Activated T-helper 1 cell treated with anti-CD3 and anti-CD28 coated beads, Interleukin-12 subunit alpha, Interleukin-12 subunit beta, Interleukin-2, Interleukin-4 antibody, amounts not matched to agents 30 ng/mL and 10 ng/mL and 1 ng/mL, durations not matched to agents 14 hours and 24 hours and 36 hours (primary cell): ENCODE measurements around the gene WWTR1. TPM values are rescaled to one million over a fixed set of nuclear protein-coding genes. Genes with fewer than 3 reads are reported as not detected.

Source experiments
- DNase-seq: peaks from one replicate; pipeline ENCODE4 v3.0.0; 2021; ENCODE audit warnings: low spot score
- H3K27ac Mint-ChIP-seq: one replicate; pipeline ENCODE4 v1.8.0; 2021; ENCODE audit warnings: mild to moderate bottlenecking, mixed read lengths
- H3K27me3 Mint-ChIP-seq: one replicate; pipeline ENCODE4 v1.8.0; 2022; ENCODE audit warnings: mild to moderate bottlenecking, moderate library complexity, mixed read lengths; ENCODE audit not compliant: insufficient read depth
- H3K36me3 Mint-ChIP-seq: one replicate; pipeline ENCODE4 v1.8.0; 2021; ENCODE audit warnings: low read depth, mixed read lengths
- H3K4me1 Mint-ChIP-seq: one replicate; pipeline ENCODE4 v1.8.0; 2021; ENCODE audit warnings: low read depth, mixed read lengths
- H3K4me3 Mint-ChIP-seq: one replicate; pipeline ENCODE4 v1.8.0; 2021; ENCODE audit warnings: mild to moderate bottlenecking, moderate library complexity, mixed read lengths
- H3K9me3 Mint-ChIP-seq: one replicate; pipeline ENCODE4 v1.8.0; 2021; ENCODE audit warnings: mixed read lengths
- intact Hi-C: fragments of 100-400 bp; cut with micrococcal nuclease; formaldehyde crosslinking; loops from one replicate; pipeline ENCODE4 v1.15.1; 2024
- total RNA-seq: library from RNA; stranded (reverse); gene quantifications from 2 replicates; pipeline ENCODE4 v1.2.3, GENCODE V29; 2022

WWTR1 gene
- total RNA-seq: 0.57 and 0.81 TPM in 2 replicates

- DNase-seq: peak; percentile 34
- no peaks in the 10 kb centered on the region for H3K36me3 Mint-ChIP-seq
- intact Hi-C loops: loop anchor here (2.0 to 5.0 kb wide), 5 partner anchors 37 to 155 kb away; partner anchors contain the start of genes COMMD2 and RNF13
- H3K4me3 Mint-ChIP-seq: peak within 1 kb of the TSS; percentile 84
- H3K27me3 Mint-ChIP-seq: peaks cover 50% of the 10 kb centered on the region
- peaks cover 19% of the 10 kb centered on the region for H3K4me1 Mint-ChIP-seq
- H3K9me3 Mint-ChIP-seq: no peaks in the 10 kb centered on the region
- peak within 1 kb of the TSS; percentile 45 for H3K27ac Mint-ChIP-seq
These were observed at the start of gene WWTR1 for GRCh38 chr3:149657926-149658743. Gene WWTR1 (minus strand): TSS chr3:149658025. CDS start chr3:149657306, 719 bp downstream.

DNA sequence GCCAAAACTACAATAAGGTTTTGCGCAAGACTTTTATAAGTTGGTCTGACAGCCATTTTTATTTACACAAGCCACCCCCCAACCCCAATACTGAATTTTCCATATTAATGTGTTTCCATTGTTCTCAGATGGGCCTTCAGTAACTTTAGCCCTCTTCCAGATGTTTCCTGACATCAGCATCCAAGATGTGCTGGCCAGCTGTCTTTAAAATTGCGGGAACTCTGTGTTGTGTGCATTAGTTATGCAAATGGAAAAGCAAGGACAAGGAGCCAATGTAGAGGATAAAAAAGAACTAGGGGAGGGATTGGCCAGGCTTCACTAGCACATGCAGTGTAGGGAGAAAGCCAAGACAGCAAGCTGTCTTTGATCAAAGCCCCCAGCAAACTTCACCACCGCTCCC is 49.1 kb upstream of the WWTR1 start:
- Mint-ChIP-seq H3K27ac (no peak overlapping the region), H3K27me3 (peaks cover 9% of the 10 kb centered on the region), H3K9me3 (peaks cover 3% of the 10 kb centered on the region), H3K4me1 (peaks cover 25% of the 10 kb centered on the region), H3K4me3 (no peak overlapping the region), H3K36me3 (no peaks in the 10 kb centered on the region)
- intact Hi-C loops: no loop called here
- DNase-seq: no peak

- Mint-ChIP-seq H3K27ac (no peak overlapping the region), H3K27me3 (no peaks in the 10 kb centered on the region), H3K4me1 (peaks cover 33% of the 10 kb centered on the region), H3K4me3 (no peak overlapping the region), H3K36me3 (no peaks in the 10 kb centered on the region), H3K9me3 (peaks cover 4% of the 10 kb centered on the region)
- intact Hi-C loops: no loop called here
- no peak for DNase-seq
These were observed 47.6 kb upstream of the WWTR1 start for GRCh38 chr3:149705416-149705815.

GRCh38 chr3:149703466-149703865 is 45.6 kb upstream of the WWTR1 start:
- Mint-ChIP-seq H3K27ac (no peak overlapping the region), H3K4me1 (peaks cover 33% of the 10 kb centered on the region), H3K4me3 (no peak overlapping the region), H3K36me3 (no peaks in the 10 kb centered on the region), H3K27me3 (no peaks in the 10 kb centered on the region), H3K9me3 (peaks cover 13% of the 10 kb centered on the region)
- intact Hi-C loops: loop anchor here (1.0 kb wide), 3 partner anchors 24 to 127 kb away; partner anchors contain the start of gene COMMD2
- DNase-seq: no peak

DNA sequence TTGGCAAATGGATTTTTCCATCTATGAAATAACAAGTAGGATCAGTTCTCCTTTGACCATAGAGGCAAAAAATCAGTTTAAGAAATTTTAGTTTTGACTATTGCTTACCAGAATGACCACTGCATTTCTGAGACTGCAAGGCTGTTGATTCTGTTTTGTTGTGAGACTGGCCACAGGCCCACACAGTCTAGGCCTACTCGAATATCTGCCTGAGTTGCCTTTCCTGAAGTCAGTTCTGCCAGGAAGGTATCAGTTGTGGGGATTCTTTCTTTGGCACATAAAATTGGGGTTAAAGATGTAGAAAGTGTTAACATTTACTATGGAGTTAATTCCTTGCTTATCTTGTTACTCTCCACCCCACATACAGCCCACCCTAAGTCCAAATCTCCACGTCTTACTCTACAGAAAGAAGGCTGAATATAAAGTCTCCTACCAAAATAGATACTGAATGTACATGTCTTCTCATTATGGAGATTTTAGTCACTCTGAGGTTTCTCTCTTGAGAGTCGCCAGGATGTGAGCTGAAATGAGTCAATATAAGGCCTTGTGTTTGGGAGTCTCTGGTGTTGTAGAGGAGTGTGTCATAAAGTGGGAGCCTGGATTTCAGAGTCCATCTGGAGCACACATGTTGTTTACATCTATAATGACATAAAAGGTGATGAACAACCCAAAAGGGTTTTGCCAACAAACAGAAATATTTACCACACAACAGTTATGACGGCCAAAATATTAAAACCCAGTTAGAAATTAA is 45.0 kb upstream of the WWTR1 start:
- no peak for DNase-seq
- H3K9me3 Mint-ChIP-seq: peaks cover 19% of the 10 kb centered on the region
- intact Hi-C loops: loop anchor here (1.0 kb wide), 5 partner anchors 24 to 127 kb away; partner anchors contain the start of gene COMMD2
- H3K36me3 Mint-ChIP-seq: no peaks in the 10 kb centered on the region
- peaks cover 33% of the 10 kb centered on the region for H3K4me1 Mint-ChIP-seq
- peak overlapping the region; percentile 64 for H3K27ac Mint-ChIP-seq
- no peak overlapping the region for H3K4me3 Mint-ChIP-seq
- no peaks in the 10 kb centered on the region for H3K27me3 Mint-ChIP-seq

DNA sequence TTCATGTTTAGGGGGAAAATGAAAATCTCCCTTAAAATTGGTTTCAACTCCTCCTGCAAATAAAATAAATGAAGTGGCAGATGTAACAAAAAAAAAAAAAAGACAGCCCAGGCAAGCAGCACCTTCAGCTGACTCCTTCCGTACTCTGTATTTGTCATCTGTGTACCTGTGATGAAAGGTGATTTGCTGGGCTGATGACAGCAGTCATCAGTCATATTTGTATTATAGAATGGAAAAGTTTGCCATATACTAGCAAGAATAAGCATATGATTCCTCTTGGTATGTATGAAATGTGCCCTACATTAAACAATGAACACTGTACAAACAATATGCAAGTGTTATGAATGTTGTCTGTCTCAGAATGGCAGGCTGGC is 44.1 kb upstream of the WWTR1 start:
- H3K27me3 Mint-ChIP-seq: no peaks in the 10 kb centered on the region
- DNase-seq: no peak
- H3K4me1 Mint-ChIP-seq: peaks cover 33% of the 10 kb centered on the region
- peaks cover 28% of the 10 kb centered on the region for H3K9me3 Mint-ChIP-seq
- H3K27ac Mint-ChIP-seq: peak overlapping the region; percentile 66
- no peaks in the 10 kb centered on the region for H3K36me3 Mint-ChIP-seq
- H3K4me3 Mint-ChIP-seq: peak overlapping the region; percentile 60
- intact Hi-C loops: loop anchor here (1.0 kb wide), 2 partner anchors 81 to 122 kb away; no protein-coding TSS in a partner anchor

DNA sequence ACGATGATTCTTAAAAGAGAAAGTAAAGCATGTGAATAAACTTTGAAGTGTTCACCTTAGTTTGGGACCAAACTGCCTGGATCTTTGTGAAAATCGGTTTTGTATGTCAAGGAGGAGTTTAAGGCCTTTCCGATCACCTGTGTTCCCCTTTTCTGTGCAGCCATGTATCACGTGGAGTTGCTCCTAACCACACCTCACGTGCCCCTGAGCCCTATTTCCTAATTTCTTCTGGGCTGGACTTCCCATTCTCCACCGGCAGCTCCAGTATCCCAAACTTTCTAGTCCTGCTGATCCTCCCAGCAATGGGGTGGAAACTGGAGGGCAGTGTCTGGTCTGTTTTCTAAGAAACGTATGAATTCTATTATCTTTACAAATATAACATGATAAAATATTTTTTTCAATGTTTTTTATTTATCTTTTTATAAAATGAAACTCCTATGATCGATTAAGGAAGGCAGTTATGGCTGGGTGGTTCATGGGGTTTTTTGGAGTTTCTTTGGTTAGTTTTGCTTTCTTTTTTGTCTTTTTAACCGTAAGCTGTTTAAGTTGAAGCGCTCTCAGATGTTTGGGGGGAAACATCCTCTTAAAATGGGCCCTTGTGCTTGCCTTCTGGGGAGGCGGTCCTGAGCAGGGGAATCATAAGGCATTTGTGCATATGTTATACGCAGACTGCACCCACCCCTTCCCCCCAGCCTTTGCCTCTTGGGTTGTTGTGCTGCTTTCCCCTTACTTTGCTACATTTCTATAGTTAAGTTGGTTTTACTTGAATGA is 43.6 kb upstream of the WWTR1 start:
- peaks cover 33% of the 10 kb centered on the region for H3K9me3 Mint-ChIP-seq

DNA sequence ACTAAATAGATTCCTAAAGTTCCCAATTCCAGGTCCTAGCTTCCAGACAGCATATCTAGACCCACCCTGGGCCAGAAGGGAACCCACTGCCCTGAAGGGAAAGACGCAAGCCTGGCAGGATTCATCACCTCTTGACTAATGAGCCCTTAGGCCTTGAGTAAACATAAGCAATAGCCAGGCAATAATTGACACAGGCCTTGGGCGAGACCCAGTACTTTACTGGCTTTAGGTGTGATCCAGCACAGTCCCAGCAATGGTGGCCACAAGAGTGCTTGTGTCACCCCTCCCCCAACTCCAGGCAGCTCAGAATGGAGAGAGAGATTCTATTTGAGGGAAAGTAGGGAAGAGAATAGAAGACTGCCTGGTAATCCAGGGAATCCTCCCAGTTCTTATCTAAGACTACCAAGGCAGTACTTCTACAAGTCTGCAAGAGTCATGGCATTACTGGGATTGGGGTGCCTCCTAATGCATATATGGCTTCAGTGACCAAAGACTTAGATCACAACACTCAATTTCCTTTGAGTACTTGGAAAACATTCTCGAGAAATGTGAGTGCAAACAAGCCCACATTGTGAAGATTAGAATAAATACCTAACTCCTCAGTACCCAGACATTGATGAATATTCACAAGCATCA is 30.4 kb upstream of the WWTR1 start:
- no peaks in the 10 kb centered on the region for H3K36me3 Mint-ChIP-seq
- no peak overlapping the region for H3K4me3 Mint-ChIP-seq
- no peaks in the 10 kb centered on the region for H3K9me3 Mint-ChIP-seq
- intact Hi-C loops: no loop called here
- H3K27ac Mint-ChIP-seq: no peak overlapping the region
- no peaks in the 10 kb centered on the region for H3K4me1 Mint-ChIP-seq
- DNase-seq: no peak
- peaks cover 12% of the 10 kb centered on the region for H3K27me3 Mint-ChIP-seq

More for the DNA sequence above, 43.6 kb upstream of the WWTR1 start:
- H3K27ac Mint-ChIP-seq: peak overlapping the region; percentile 66
- peak overlapping the region; percentile 60 for H3K4me3 Mint-ChIP-seq
- DNase-seq: no peak
- no peaks in the 10 kb centered on the region for H3K36me3 Mint-ChIP-seq
- intact Hi-C loops: no loop called here
- H3K27me3 Mint-ChIP-seq: no peaks in the 10 kb centered on the region
- peaks cover 33% of the 10 kb centered on the region for H3K4me1 Mint-ChIP-seq

- intact Hi-C loops: no loop called here
- no peak for DNase-seq
- H3K27me3 Mint-ChIP-seq: peaks cover 10% of the 10 kb centered on the region
- H3K9me3 Mint-ChIP-seq: no peaks in the 10 kb centered on the region
- no peak overlapping the region for H3K27ac Mint-ChIP-seq
- no peaks in the 10 kb centered on the region for H3K4me1 Mint-ChIP-seq
- H3K36me3 Mint-ChIP-seq: no peaks in the 10 kb centered on the region
- no peak overlapping the region for H3K4me3 Mint-ChIP-seq
These were observed 29.2 kb upstream of the WWTR1 start for GRCh38 chr3:149686996-149687395.

- Mint-ChIP-seq H3K4me1 (no peaks in the 10 kb centered on the region), H3K27ac (no peak overlapping the region), H3K36me3 (no peaks in the 10 kb centered on the region), H3K9me3 (no peaks in the 10 kb centered on the region), H3K27me3 (peaks cover 3% of the 10 kb centered on the region), H3K4me3 (no peak overlapping the region)
- DNase-seq: no peak
- intact Hi-C loops: no loop called here
These were observed 20.6 kb upstream of the WWTR1 start for GRCh38 chr3:149678351-149678950.

GRCh38 chr3:149673393-149673792 is 15.6 kb upstream of the WWTR1 start:
- no peak overlapping the region for H3K27ac Mint-ChIP-seq
- intact Hi-C loops: no loop called here
- DNase-seq: no peak
- no peaks in the 10 kb centered on the region for H3K36me3 Mint-ChIP-seq
- H3K27me3 Mint-ChIP-seq: peaks cover 3% of the 10 kb centered on the region
- no peak overlapping the region for H3K4me3 Mint-ChIP-seq
- no peaks in the 10 kb centered on the region for H3K9me3 Mint-ChIP-seq
- no peaks in the 10 kb centered on the region for H3K4me1 Mint-ChIP-seq
